ENCODE results near the gene TOGARAM1. TPM values are rescaled to one million over a fixed set of nuclear protein-coding genes. Genes with fewer than 3 reads are reported as not detected.

TOGARAM1 gene
- total RNA-seq, 1 experiment from 2014 or later = 13.6 TPM

- DNase-seq (ENCODE audit: low read depth) = no peak
Observed at GRCh38 chr14:45084946-45085346, 123.0 kb downstream of the TOGARAM1 start.

GRCh38 chr14:45089813-45090212 lies 127.8 kb downstream of the TOGARAM1 start:
- DNase-seq (ENCODE audit: low read depth) = peak; percentile 15

GRCh38 chr14:45091710-45092109 lies 129.7 kb downstream of the TOGARAM1 start:
- no peak for DNase-seq (ENCODE audit: low read depth)

GRCh38 chr14:45094275-45094674 lies 132.3 kb downstream of the TOGARAM1 start:
- DNase-seq (ENCODE audit: low read depth) = no peak

GRCh38 chr14:45095143-45095542 lies 133.2 kb downstream of the TOGARAM1 start:
- DNase-seq (ENCODE audit: low read depth) = no peak

GRCh38 chr14:45096218-45096617 lies 134.2 kb downstream of the TOGARAM1 start:
- DNase-seq (ENCODE audit: low read depth) = no peak

- no peak for DNase-seq (ENCODE audit: low read depth)
Observed at GRCh38 chr14:45103806-45104205, 141.8 kb downstream of the TOGARAM1 start.

- DNase-seq (ENCODE audit: low read depth) = no peak
Observed at GRCh38 chr14:45104561-45104960, 142.6 kb downstream of the TOGARAM1 start.

- no peak for DNase-seq (ENCODE audit: low read depth)
Observed at GRCh38 chr14:45112896-45113781, 151.1 kb downstream of the TOGARAM1 start.

GRCh38 chr14:45114327-45114726 lies 152.3 kb downstream of the TOGARAM1 start:
- no peak for DNase-seq (ENCODE audit: low read depth)

GRCh38 chr14:45118594-45118993 lies 156.6 kb downstream of the TOGARAM1 start:
- DNase-seq (ENCODE audit: low read depth) = no peak

GRCh38 chr14:45120096-45120495 lies 158.1 kb downstream of the TOGARAM1 start:
- no peak for DNase-seq (ENCODE audit: low read depth)

GRCh38 chr14:45123271-45123670 lies 161.3 kb downstream of the TOGARAM1 start:
- DNase-seq (ENCODE audit: low read depth) = no peak

Other genes starting within 250 kb of the TOGARAM1 start
- gene KLHL28, start 243 bp upstream of the TOGARAM1 start, total RNA-seq (2014; rRNA removed; shearing (Covaris generic)) = 4.2 and 6.3 TPM in 2 replicates
- gene PRPF39, start 121.9 kb downstream of the TOGARAM1 start, total RNA-seq (2014; rRNA removed; shearing (Covaris generic)) = 19.1 and 22.2 TPM in 2 replicates
- 47.0 and 64.6 TPM in 2 replicates for gene FKBP3, start 172.3 kb downstream of the TOGARAM1 start, total RNA-seq (2014; rRNA removed; shearing (Covaris generic))
- 15.9 and 20.1 TPM in 2 replicates for gene FANCM, start 173.7 kb downstream of the TOGARAM1 start, total RNA-seq (2014; rRNA removed; shearing (Covaris generic))